Right lobe of liver (tissue), 6 donors: ENCODE data around the gene PRR5L. TPM values are rescaled to one million over a fixed set of nuclear protein-coding genes. Genes with fewer than 3 reads are reported as not detected.

Experiments
- ATAC-seq, 4 donors: fragments of 200-7000 bp; cut with Tn5 transposase; one replicate each; pipeline ENCODE4 v1.9.1; 2020; ENCODE audit warnings: mild to moderate bottlenecking in 4 of 4, moderate library complexity in 4 of 4
- DNase-seq, 3 donors: peaks; one replicate each; pipeline ENCODE4 v3.0.0-alpha.2; 2020
- H3K27ac ChIP-seq, 3 donors: fragments of 200-600 bp; one replicate each; pipeline ENCODE4 v1.8.0; 2022
- H3K27me3 ChIP-seq, 2 donors: fragments of 200-600 bp; one replicate each; pipeline ENCODE4 v1.8.0; 2022
- H3K36me3 ChIP-seq, 4 donors: fragments of 200-600 bp; sonication (generic) in 1 of 4; one replicate each; pipeline versions ENCODE4 v1.5.1 to v1.8.0; 2017 to 2022; ENCODE audit warnings: control low read depth in 1 of 4
- H3K4me1 ChIP-seq, 4 donors: fragments of 200-600 bp; sonication (generic) in 1 of 4; one replicate each; pipeline versions ENCODE4 v1.5.1 to v1.8.0; 2017 to 2022; ENCODE audit warnings: control low read depth in 1 of 4
- H3K4me3 ChIP-seq, 3 donors: fragments of 200-600 bp; one replicate each; pipeline ENCODE4 v1.8.0; 2022
- H3K9me3 ChIP-seq, 4 donors: fragments of 200-600 bp; sonication (generic) in 1 of 4; one replicate each; pipeline versions ENCODE4 v1.5.1 to v1.8.0; 2017 to 2022; ENCODE audit warnings: control low read depth in 1 of 4
- CTCF ChIP-seq, 4 donors: fragments of 200-600 bp in 3 of 4; fragments of 450-650 bp in 1 of 4; IDR thresholded peaks; one replicate each; pipeline versions ENCODE4 v1.5.1 to v1.8.0; 2016 to 2022; ENCODE audit warnings: antibody characterized with exemption in 4 of 4, mild to moderate bottlenecking in 2 of 4
- POLR2A ChIP-seq: fragments of 450-650 bp; IDR thresholded peaks from one replicate; pipeline ENCODE4 v1.6.1; 2017; ENCODE audit warnings: antibody characterized with exemption, mild to moderate bottlenecking
- WGBS: methylation state at CpG from one replicate; pipeline ENCODE4 v1.1.6; 2018; ENCODE audit warnings: low coverage, low lambda C conversion rate; ENCODE audit not compliant: insufficient coverage; ENCODE audit errors: missing lambda C conversion rate; 5-methylcytosine and 5-hydroxymethylcytosine counted together
- intact Hi-C, 2 donors: fragments of 100-400 bp; cut with DNase I; formaldehyde crosslinking; loops; one replicate each; pipeline versions ENCODE4 v1.11.2 to v1.14.1; 2022
- total RNA-seq, 6 experiments: library from RNA; depleted of rRNA in 2 of 6; stranded (reverse); fragments of >200 nt in 2 of 6; fragmentation: NEBNext Ultra II Directional in 3 of 6; extraction: Animal tissue kit (Norgen Biotek cat#: 25700) in 3 of 6; gene quantifications; one replicate each; pipeline versions ENCODE4 v1.1.0 to v1.2.4, GENCODE V29; 2016 to 2023
- donor health status: DM: no; HTN: yes; CAD: no.
- donor health status: DM: no; HTN: no; CAD: no.
- donor health status: DM: no; HTN: no; CAD: no.
- donor health status: DM: no; HTN: yes; CAD: no.
- donor health status: DM: no; HTN: yes; CAD: no.

The PRR5L gene
- total RNA-seq, 6 experiments from 2014 or later, result 2.2 to 4.5 (median 2.3) TPM

GRCh38 chr11:36271794-36272407 is 24.2 kb upstream of the PRR5L start:
- 78% methylated on average over 4 of the region's 5 CpGs for WGBS
- intact Hi-C loops, result no loop called here
- DNase-seq (no peak), ATAC-seq (no peak)
- Histone ChIP-seq H3K4me1 (peaks cover 0 to 18% (median 6%) of the 10 kb centered on the region in 4 donors), H3K27me3 (no peaks in the 10 kb centered on the region), H3K27ac (no peak overlapping the region), H3K36me3 (peaks cover 0 to 22% (median 17%) of the 10 kb centered on the region in 4 donors), H3K9me3 (no peaks in the 10 kb centered on the region), H3K4me3 (no peak overlapping the region)
- no peak for TF ChIP-seq POLR2A
- TF ChIP-seq CTCF (IDR thresholded peaks at IDR 0.05), result no peak

- no peak for ATAC-seq
- intact Hi-C loops, result no loop called here
Measured at GRCh38 chr11:36273110-36273509, 23.0 kb upstream of the PRR5L start.

GRCh38 chr11:36274414-36274813 is 21.7 kb upstream of the PRR5L start:
- intact Hi-C loops, result no loop called here
- ATAC-seq, result no peak
- Histone ChIP-seq H3K27me3 (no peaks in the 10 kb centered on the region), H3K9me3 (no peaks in the 10 kb centered on the region), H3K4me1 (no peaks in the 10 kb centered on the region), H3K4me3 (no peak overlapping the region), H3K36me3 (peaks cover 0 to 33% (median 23%) of the 10 kb centered on the region in 4 donors), H3K27ac (no peak overlapping the region)
- DNase-seq, result no peak
- WGBS, result 84% methylated on average over 3 of the region's 7 CpGs
- TF ChIP-seq POLR2A (no peak), CTCF (IDR thresholded peaks at IDR 0.05) (no peak)

More at GRCh38 chr11:36273110-36273509, 23.0 kb upstream of the PRR5L start:
- Histone ChIP-seq H3K27ac (no peak overlapping the region), H3K4me3 (no peak overlapping the region), H3K27me3 (no peaks in the 10 kb centered on the region), H3K4me1 (peaks cover 0 to 6% (median 0%) of the 10 kb centered on the region in 4 donors), H3K36me3 (peaks cover 0 to 25% (median 17%) of the 10 kb centered on the region in 4 donors), H3K9me3 (no peaks in the 10 kb centered on the region)
- no peak for DNase-seq
- TF ChIP-seq CTCF (IDR thresholded peaks at IDR 0.05), result no peak
- WGBS, result 86% methylated on average over 2 of the region's 3 CpGs

DNA sequence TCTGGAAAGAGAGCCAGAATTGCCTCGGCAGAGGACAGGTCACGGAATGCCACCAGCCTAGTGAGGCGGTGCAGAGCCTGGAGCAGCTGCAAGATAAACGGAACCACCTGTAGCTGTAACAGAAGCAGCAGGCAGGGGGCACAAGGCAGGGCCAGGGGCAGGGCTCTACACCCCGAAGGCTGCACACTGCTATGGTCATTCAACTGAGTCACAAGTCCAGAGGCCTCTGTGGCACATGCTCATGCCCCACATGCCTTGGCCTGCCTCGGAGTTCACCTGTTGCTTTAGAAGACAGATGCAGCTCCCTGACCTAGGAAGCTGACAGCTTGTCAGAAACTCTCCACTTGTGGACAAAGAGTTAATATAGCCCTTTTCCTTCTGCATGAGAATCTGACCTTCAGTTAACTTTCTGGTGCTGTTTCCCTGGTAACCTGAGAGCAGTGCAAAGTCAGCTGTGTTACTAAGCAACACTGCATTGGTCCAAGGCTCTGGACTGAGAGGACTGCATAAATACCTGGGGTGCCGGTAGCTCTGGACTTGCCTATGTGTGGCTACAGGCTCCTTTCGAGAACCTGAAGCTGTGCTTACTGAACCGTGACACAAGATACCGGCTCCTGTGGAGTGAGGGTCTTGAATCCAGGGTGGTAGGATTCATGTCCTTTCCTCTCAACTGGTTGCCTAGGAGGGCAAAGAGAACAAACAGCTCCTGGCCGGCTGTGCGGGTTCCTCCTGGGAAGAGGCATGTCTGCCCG is 17.4 kb upstream of the PRR5L start:
- no peak for TF ChIP-seq POLR2A
- no peak overlapping the region for H3K27ac ChIP-seq
- peaks cover 0 to 28% (median 20%) of the 10 kb centered on the region in 4 donors for H3K36me3 ChIP-seq
- H3K4me3 ChIP-seq, result no peak overlapping the region
- H3K4me1 ChIP-seq, result no peaks in the 10 kb centered on the region
- intact Hi-C loops, result no loop called here
- DNase-seq (no peak), ATAC-seq (no peak)
- no peaks in the 10 kb centered on the region for H3K9me3 ChIP-seq
- H3K27me3 ChIP-seq, result no peaks in the 10 kb centered on the region
- WGBS, result no CpG with 5 or more reads among the region's 13 CpGs

- Histone ChIP-seq H3K4me3 (no peak overlapping the region), H3K9me3 (no peaks in the 10 kb centered on the region), H3K4me1 (no peaks in the 10 kb centered on the region), H3K27ac (no peak overlapping the region), H3K36me3 (peaks cover 0 to 18% (median 10%) of the 10 kb centered on the region in 4 donors), H3K27me3 (no peaks in the 10 kb centered on the region)
- TF ChIP-seq CTCF (IDR thresholded peaks at IDR 0.05) (no peak), POLR2A (no peak)
- intact Hi-C loops, result no loop called here
- DNase-seq, result no peak
- no peak for ATAC-seq
- WGBS, result 100% methylated on average over 1 of the region's 1 CpG
Measured at GRCh38 chr11:36280531-36280930, 15.6 kb upstream of the PRR5L start.
